Nephron progenitor cell (in vitro differentiated cells): ENCODE measurements around the gene TNFSF13B.

ENCODE experiments used
- DNase-seq: peaks from one replicate; pipeline ENCODE4 v3.0.0; 2021
- H3K27ac Mint-ChIP-seq: 2 replicates; pipeline ENCODE4 v1.8.0; 2021; ENCODE audit warnings: mild to moderate bottlenecking, moderate library complexity, mixed read lengths
- H3K27me3 Mint-ChIP-seq: 2 replicates; pipeline ENCODE4 v1.8.0; 2021; ENCODE audit warnings: mild to moderate bottlenecking, low read depth, mixed read lengths; ENCODE audit not compliant: poor library complexity
- H3K36me3 Mint-ChIP-seq: 2 replicates; pipeline ENCODE4 v1.8.0; 2021; ENCODE audit warnings: low read depth, mixed read lengths
- H3K4me1 Mint-ChIP-seq: 2 replicates; pipeline ENCODE4 v1.8.0; 2021; ENCODE audit warnings: mixed read lengths
- H3K4me3 Mint-ChIP-seq: 2 replicates; pipeline ENCODE4 v1.8.0; 2021; ENCODE audit warnings: mild to moderate bottlenecking, moderate library complexity, mixed read lengths
- H3K9me3 Mint-ChIP-seq: 2 replicates; pipeline ENCODE4 v1.8.0; 2021; ENCODE audit warnings: mild to moderate bottlenecking, moderate library complexity, mixed read lengths
- CTCF ChIP-seq: fragments of 200-600 bp; sonication (generic); IDR thresholded peaks from 2 replicates; pipeline ENCODE4 v1.5.0; 2021; ENCODE audit warnings: antibody characterized with exemption

TNFSF13B gene

GRCh38 chr13:108273429-108274118 lies 4.1 kb downstream of the TNFSF13B start:
- Mint-ChIP-seq H3K4me3 (no peak overlapping the region), H3K27me3 (peaks cover 10% of the 10 kb centered on the region)
- no peak for TF ChIP-seq CTCF

GRCh38 chr13:108274718-108275117 lies 5.2 kb downstream of the TNFSF13B start:
- H3K36me3 Mint-ChIP-seq, result no peaks in the 10 kb centered on the region
- H3K27me3 Mint-ChIP-seq, result peaks cover 10% of the 10 kb centered on the region
- DNase-seq, result no peak
- H3K27ac Mint-ChIP-seq, result no peak overlapping the region
- H3K9me3 Mint-ChIP-seq, result no peaks in the 10 kb centered on the region
- no peak overlapping the region for H3K4me3 Mint-ChIP-seq
- peaks cover 8% of the 10 kb centered on the region for H3K4me1 Mint-ChIP-seq
- no peak for TF ChIP-seq CTCF

More at GRCh38 chr13:108273429-108274118, 4.1 kb downstream of the TNFSF13B start:
- H3K9me3 Mint-ChIP-seq, result no peaks in the 10 kb centered on the region
- H3K36me3 Mint-ChIP-seq, result no peaks in the 10 kb centered on the region
- H3K4me1 Mint-ChIP-seq, result peaks cover 13% of the 10 kb centered on the region
- DNase-seq, result no peak
- no peak overlapping the region for H3K27ac Mint-ChIP-seq

GRCh38 chr13:108276060-108276459 lies 6.5 kb downstream of the TNFSF13B start:
- H3K4me3 Mint-ChIP-seq, result no peak overlapping the region
- DNase-seq, result no peak
- peaks cover 10% of the 10 kb centered on the region for H3K27me3 Mint-ChIP-seq
- H3K36me3 Mint-ChIP-seq, result no peaks in the 10 kb centered on the region
- H3K4me1 Mint-ChIP-seq, result no peaks in the 10 kb centered on the region
- no peak for TF ChIP-seq CTCF
- H3K9me3 Mint-ChIP-seq, result no peaks in the 10 kb centered on the region
- peak overlapping the region; percentile 2 for H3K27ac Mint-ChIP-seq

- H3K27ac Mint-ChIP-seq, result no peak overlapping the region
- no peak for TF ChIP-seq CTCF
- H3K27me3 Mint-ChIP-seq, result peaks cover 10% of the 10 kb centered on the region
- H3K9me3 Mint-ChIP-seq, result no peaks in the 10 kb centered on the region
- no peaks in the 10 kb centered on the region for H3K4me1 Mint-ChIP-seq
- no peaks in the 10 kb centered on the region for H3K36me3 Mint-ChIP-seq
- H3K4me3 Mint-ChIP-seq, result no peak overlapping the region
- DNase-seq, result no peak
Measured at GRCh38 chr13:108278466-108278865, 8.9 kb downstream of the TNFSF13B start.

- Mint-ChIP-seq H3K27ac (no peak overlapping the region), H3K4me3 (no peak overlapping the region), H3K27me3 (peaks cover 10% of the 10 kb centered on the region), H3K4me1 (no peaks in the 10 kb centered on the region), H3K9me3 (no peaks in the 10 kb centered on the region), H3K36me3 (no peaks in the 10 kb centered on the region)
- DNase-seq, result no peak
- no peak for TF ChIP-seq CTCF
Measured at GRCh38 chr13:108281901-108282300, 12.4 kb downstream of the TNFSF13B start.

- H3K27ac Mint-ChIP-seq, result no peak overlapping the region
- H3K4me3 Mint-ChIP-seq, result no peak overlapping the region
- no peak for TF ChIP-seq CTCF
- no peaks in the 10 kb centered on the region for H3K4me1 Mint-ChIP-seq
- DNase-seq, result no peak
- H3K36me3 Mint-ChIP-seq, result no peaks in the 10 kb centered on the region
- H3K27me3 Mint-ChIP-seq, result peaks cover 4% of the 10 kb centered on the region
- H3K9me3 Mint-ChIP-seq, result no peaks in the 10 kb centered on the region
Measured at GRCh38 chr13:108283110-108283509, 13.6 kb downstream of the TNFSF13B start.
